Gastrocnemius medialis (tissue), 4 donors: ENCODE results near the gene PLIN5.

Experiments
- CTCF ChIP-seq, 5 experiments: fragments of 450-650 bp in 3 of 5; fragments of 200-600 bp in 2 of 5; sonication (generic) in 2 of 5; IDR thresholded peaks in 4 of 5; conservative IDR thresholded peaks in 1 of 5; 1 replicate in 4 of 5; 2 replicates in 1 of 5; pipeline ENCODE4 v1.5.1; 2016 to 2019; ENCODE audit warnings: antibody characterized with exemption in 5 of 5, mild to moderate bottlenecking in 3 of 5, moderate library complexity in 3 of 5
- POLR2A ChIP-seq, 2 donors: fragments of 450-650 bp; IDR thresholded peaks; one replicate each; pipeline ENCODE4 v1.6.1; 2017; ENCODE audit warnings: antibody characterized with exemption in 2 of 2, mild to moderate bottlenecking in 2 of 2, moderate library complexity in 2 of 2

- peak in 1 of 5 experiments; percentile 17 for TF ChIP-seq CTCF (IDR thresholded peaks at IDR 0.05 in 4 of 5, conservative IDR thresholded peaks at IDR 0.05 in 1 of 5)
- no peak for TF ChIP-seq POLR2A (IDR thresholded peaks at IDR 0.05)
Measured at GRCh38 chr19:4506449-4507149, 28.4 kb downstream of the PLIN5 start.
